ENCODE data around the gene LRRC4C.

DNA sequence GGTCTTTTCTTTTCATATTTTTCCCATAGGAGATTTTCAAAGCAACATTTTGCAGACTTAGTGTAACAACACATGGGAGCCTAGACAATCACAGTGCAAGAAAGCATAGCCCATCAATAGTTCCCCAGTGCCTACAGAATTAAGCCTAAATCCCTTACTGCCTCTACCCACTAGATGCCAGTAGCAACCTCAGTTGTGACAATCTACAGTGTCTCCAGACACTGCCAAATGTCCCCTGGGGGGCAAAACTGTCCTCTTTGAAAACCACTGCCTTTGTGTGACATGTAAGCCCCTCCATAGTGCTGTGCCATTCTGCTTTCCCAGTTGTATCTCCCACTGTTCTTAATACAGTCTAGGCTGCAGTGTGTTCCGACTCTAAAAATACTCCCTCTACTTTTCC is 1329.0 kb downstream of the LRRC4C start:
- TF ChIP-seq POLR2A (IDR thresholded peaks at IDR 0.05; ENCODE audit: low read length): no peak
- no peak for TF ChIP-seq GATA1 (IDR thresholded peaks at IDR 0.05; ENCODE audit: low read depth, low read length)
